ENCODE measurements around the gene TUBGCP4. TPM values are rescaled to one million over a fixed set of nuclear protein-coding genes. Genes with fewer than 3 reads are reported as not detected.
A peak's percentile ranks its signal among the peaks of the same experiment; 100 is the strongest.

The TUBGCP4 gene
- total RNA-seq, 1 experiment from 2014 or later: 38.6 TPM

DNA sequence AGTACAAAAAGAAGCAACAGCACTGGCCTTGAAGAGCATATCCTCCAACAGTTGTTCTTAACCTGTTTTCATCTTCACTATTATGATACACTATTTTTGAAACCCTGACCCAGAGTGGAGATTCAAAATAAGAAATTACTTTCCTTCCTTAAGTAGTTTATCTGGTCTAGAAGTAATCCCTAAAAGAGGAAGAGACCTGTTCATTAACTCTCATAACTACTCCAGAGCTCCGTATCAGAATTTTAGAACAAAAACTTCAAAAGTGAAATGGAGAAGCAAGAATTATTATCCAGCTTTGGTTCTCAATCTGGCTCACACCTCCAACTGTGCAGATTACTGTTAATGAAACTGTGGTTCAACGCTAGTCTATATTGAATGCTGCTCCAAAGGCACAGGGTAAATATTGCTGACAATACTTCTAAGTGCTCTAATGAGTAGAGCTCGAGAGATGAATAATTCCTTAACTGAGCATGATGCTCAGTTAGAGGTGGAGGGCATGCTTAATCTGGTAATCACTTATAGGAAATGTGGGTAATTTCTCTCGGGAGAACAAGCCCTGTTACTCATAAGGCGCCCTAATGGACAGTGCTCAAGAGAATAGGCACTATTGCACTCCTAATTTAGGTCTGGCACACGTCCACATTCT, 45.7 kb upstream of the TUBGCP4 start:
- H2AFZ ChIP-seq (ENCODE audit: low read depth, low read length, poor library complexity, severe bottlenecking): no peak overlapping the region
- RAD21 ChIA-PET (ENCODE audit: low non-redundant PET in 1 of 2, low total read pairs in 2 of 2, uncharacterized antibody in 2 of 2, unreplicated experiment in 2 of 2): no interaction called here
- DNase-seq (ENCODE audit: low read depth, low spot score): no peak
- CTCF ChIA-PET: no interaction called here
- peaks cover 4 to 9% of the 10 kb centered on the region in 2 experiments; a peak in 3 of 4 replicates for H3K4me1 ChIP-seq (ENCODE audit: control insufficient read depth in 1 of 2, insufficient read depth in 2 of 2, low read length in 2 of 2)
- intact Hi-C loops (cut with micrococcal nuclease): no loop called here
- no peak overlapping the region for H3K4me2 ChIP-seq (ENCODE audit: low read length)
- H3K27me3 ChIP-seq (ENCODE audit: insufficient read depth, low read length): no peaks in the 10 kb centered on the region
- no peak overlapping the region for H3K27ac ChIP-seq (ENCODE audit: low read depth, low read length)
- H3K36me3 ChIP-seq (ENCODE audit: control insufficient read depth in 1 of 2, insufficient read depth in 2 of 2, low read length in 2 of 2): no peaks in the 10 kb centered on the region
- no peak overlapping the region for H3K4me3 ChIP-seq (replicated peaks in 1 of 2; ENCODE audit: low read depth in 1 of 2, low read length in 2 of 2)
- ATAC-seq: no peak
- TF ChIP-seq SRF (IDR thresholded peaks at IDR 0.05; ENCODE audit: low read depth) (no peak), POLR2A (IDR thresholded peaks at IDR 0.05; ENCODE audit: borderline replicate concordance, extremely low read depth, insufficient read depth, insufficient read length) (no peak), ZFX (IDR thresholded peaks at IDR 0.05) (no peak), ELF1 (IDR thresholded peaks at IDR 0.05; ENCODE audit: borderline replicate concordance, low read depth) (no peak), RAD21 (IDR thresholded peaks at IDR 0.05; ENCODE audit: low read depth) (no peak), SIN3A (IDR thresholded peaks at IDR 0.05; ENCODE audit: low read depth) (no peak)
- H3K79me2 ChIP-seq (ENCODE audit: insufficient read depth, low read length): peaks cover 10% of the 10 kb centered on the region; the same call in 1 of the 2 replicates
- H3K9me2 ChIP-seq (ENCODE audit: insufficient read depth): no peaks in the 10 kb centered on the region
- no peak overlapping the region for H3K9ac ChIP-seq (ENCODE audit: low read length)
- no peaks in the 10 kb centered on the region for H4K20me1 ChIP-seq (ENCODE audit: insufficient read depth)
- BruUV-seq (replicated peaks): no TSS peak
- H3K9me3 ChIP-seq (ENCODE audit: control insufficient read depth in 1 of 2, insufficient read depth in 1 of 2, low read depth in 1 of 2, low read length in 2 of 2): no peaks in the 10 kb centered on the region
- POLR2A ChIA-PET: no interaction called here

DNA sequence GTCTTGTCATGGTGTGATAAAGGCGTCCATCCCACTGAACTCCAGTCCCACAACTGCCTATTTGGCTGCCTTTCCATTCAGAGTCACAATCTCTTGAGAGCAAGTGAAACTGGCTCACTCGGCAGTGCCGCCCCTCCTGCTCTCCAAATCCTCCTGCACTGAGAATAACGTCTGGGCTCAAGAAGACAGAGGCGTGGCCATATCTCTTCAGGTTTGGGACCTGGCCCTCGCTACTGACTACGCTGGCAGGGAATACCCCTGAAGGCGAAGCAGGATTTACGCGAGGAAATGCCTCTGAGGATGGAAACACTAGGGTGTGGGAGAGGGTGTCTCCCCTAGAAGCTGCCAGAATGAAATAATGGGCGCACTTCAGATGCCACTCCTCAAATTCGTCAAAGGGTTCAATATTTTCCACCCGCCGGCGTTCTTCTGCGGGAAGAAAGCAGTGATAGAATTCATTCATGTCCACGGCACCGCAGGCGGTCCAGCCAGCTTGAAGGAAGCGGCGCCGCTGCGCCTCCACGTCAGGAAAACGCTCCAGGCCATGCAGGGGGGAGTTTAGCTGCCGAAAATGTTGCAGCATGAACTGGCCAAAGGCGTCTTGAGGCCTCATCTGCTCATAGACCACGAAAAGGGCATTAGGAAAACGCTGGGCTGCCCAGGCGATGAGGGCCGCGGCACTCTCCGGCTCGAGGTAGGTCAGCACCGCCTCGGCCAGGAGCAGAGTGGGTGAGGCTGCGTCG, 41.5 kb upstream of the TUBGCP4 start:
- ChIA-PET POLR2A (no interaction called here), RAD21 (ENCODE audit: low non-redundant PET in 1 of 2, low total read pairs in 2 of 2, uncharacterized antibody in 2 of 2, unreplicated experiment in 2 of 2) (no interaction called here), CTCF (no interaction called here)
- no peaks in the 10 kb centered on the region for H3K27me3 ChIP-seq (ENCODE audit: insufficient read depth, low read length)
- no peaks in the 10 kb centered on the region for H3K9me2 ChIP-seq (ENCODE audit: insufficient read depth)
- DNase-seq (ENCODE audit: low read depth, low spot score): no peak
- H3K79me2 ChIP-seq (ENCODE audit: insufficient read depth, low read length): peaks cover 10% of the 10 kb centered on the region; the same call in 1 of the 2 replicates
- ATAC-seq: no peak
- no peak overlapping the region for H2AFZ ChIP-seq (ENCODE audit: low read depth, low read length, poor library complexity, severe bottlenecking)
- H3K36me3 ChIP-seq (ENCODE audit: control insufficient read depth in 1 of 2, insufficient read depth in 2 of 2, low read length in 2 of 2): no peaks in the 10 kb centered on the region
- H3K9ac ChIP-seq (ENCODE audit: low read length): peak overlapping the region; percentile 67
- H3K4me3 ChIP-seq (replicated peaks in 1 of 2; ENCODE audit: low read depth in 1 of 2, low read length in 2 of 2): peak overlapping the region; percentile 64 to 70
- intact Hi-C loops (cut with micrococcal nuclease): no loop called here
- H4K20me1 ChIP-seq (ENCODE audit: insufficient read depth): no peaks in the 10 kb centered on the region
- H3K27ac ChIP-seq (ENCODE audit: low read depth, low read length): peak overlapping the region; percentile 65; the same call in 1 of the 2 replicates
- no peaks in the 10 kb centered on the region for H3K9me3 ChIP-seq (ENCODE audit: control insufficient read depth in 1 of 2, insufficient read depth in 1 of 2, low read depth in 1 of 2, low read length in 2 of 2)
- BruUV-seq (replicated peaks): no TSS peak
- H3K4me2 ChIP-seq (ENCODE audit: low read length): peak overlapping the region; percentile 61
- peaks cover 4 to 14% of the 10 kb centered on the region in 2 experiments; a peak in 3 of 4 replicates for H3K4me1 ChIP-seq (ENCODE audit: control insufficient read depth in 1 of 2, insufficient read depth in 2 of 2, low read length in 2 of 2)
- TF ChIP-seq SP1 (IDR thresholded peaks at IDR 0.05; ENCODE audit: low read depth): no peak
- no peak for TF ChIP-seq ELF1 (IDR thresholded peaks at IDR 0.05; ENCODE audit: borderline replicate concordance, low read depth)
- TF ChIP-seq, protein P1, sequence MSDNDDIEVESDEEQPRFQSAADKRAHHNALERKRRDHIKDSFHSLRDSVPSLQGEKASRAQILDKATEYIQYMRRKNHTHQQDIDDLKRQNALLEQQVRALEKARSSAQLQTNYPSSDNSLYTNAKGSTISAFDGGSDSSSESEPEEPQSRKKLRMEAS (IDR thresholded peaks at IDR 0.05): no peak
- TF ChIP-seq ZFX (IDR thresholded peaks at IDR 0.05): no peak
- TF ChIP-seq, protein P2, sequence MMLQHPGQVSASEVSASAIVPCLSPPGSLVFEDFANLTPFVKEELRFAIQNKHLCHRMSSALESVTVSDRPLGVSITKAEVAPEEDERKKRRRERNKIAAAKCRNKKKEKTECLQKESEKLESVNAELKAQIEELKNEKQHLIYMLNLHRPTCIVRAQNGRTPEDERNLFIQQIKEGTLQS (IDR thresholded peaks at IDR 0.05): no peak
- no peak for TF ChIP-seq CEBPB (IDR thresholded peaks at IDR 0.05; ENCODE audit: low read depth)
- no peak for TF ChIP-seq EGR1 (IDR thresholded peaks at IDR 0.05; ENCODE audit: low read depth)
- no peak for TF ChIP-seq FOSL1 (IDR thresholded peaks at IDR 0.05; ENCODE audit: low read depth)
- TF ChIP-seq POLR2A (IDR thresholded peaks at IDR 0.05; ENCODE audit: borderline replicate concordance, extremely low read depth, insufficient read depth, insufficient read length): no peak
- TF ChIP-seq, protein P3, sequence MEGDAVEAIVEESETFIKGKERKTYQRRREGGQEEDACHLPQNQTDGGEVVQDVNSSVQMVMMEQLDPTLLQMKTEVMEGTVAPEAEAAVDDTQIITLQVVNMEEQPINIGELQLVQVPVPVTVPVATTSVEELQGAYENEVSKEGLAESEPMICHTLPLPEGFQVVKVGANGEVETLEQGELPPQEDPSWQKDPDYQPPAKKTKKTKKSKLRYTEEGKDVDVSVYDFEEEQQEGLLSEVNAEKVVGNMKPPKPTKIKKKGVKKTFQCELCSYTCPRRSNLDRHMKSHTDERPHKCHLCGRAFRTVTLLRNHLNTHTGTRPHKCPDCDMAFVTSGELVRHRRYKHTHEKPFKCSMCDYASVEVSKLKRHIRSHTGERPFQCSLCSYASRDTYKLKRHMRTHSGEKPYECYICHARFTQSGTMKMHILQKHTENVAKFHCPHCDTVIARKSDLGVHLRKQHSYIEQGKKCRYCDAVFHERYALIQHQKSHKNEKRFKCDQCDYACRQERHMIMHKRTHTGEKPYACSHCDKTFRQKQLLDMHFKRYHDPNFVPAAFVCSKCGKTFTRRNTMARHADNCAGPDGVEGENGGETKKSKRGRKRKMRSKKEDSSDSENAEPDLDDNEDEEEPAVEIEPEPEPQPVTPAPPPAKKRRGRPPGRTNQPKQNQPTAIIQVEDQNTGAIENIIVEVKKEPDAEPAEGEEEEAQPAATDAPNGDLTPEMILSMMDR (IDR thresholded peaks at IDR 0.05 in 2 of 3, conservative IDR thresholded peaks at IDR 0.05 in 1 of 3; ENCODE audit: borderline replicate concordance in 1 of 3, insufficient read depth in 1 of 3, low read depth in 2 of 3, low read length in 2 of 3): no peak
- TF ChIP-seq, protein P4, sequence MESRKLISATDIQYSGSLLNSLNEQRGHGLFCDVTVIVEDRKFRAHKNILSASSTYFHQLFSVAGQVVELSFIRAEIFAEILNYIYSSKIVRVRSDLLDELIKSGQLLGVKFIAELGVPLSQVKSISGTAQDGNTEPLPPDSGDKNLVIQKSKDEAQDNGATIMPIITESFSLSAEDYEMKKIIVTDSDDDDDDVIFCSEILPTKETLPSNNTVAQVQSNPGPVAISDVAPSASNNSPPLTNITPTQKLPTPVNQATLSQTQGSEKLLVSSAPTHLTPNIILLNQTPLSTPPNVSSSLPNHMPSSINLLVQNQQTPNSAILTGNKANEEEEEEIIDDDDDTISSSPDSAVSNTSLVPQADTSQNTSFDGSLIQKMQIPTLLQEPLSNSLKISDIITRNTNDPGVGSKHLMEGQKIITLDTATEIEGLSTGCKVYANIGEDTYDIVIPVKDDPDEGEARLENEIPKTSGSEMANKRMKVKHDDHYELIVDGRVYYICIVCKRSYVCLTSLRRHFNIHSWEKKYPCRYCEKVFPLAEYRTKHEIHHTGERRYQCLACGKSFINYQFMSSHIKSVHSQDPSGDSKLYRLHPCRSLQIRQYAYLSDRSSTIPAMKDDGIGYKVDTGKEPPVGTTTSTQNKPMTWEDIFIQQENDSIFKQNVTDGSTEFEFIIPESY (IDR thresholded peaks at IDR 0.05; ENCODE audit: extremely low read depth, insufficient replicate concordance, low read length): no peak
- TF ChIP-seq SRF (IDR thresholded peaks at IDR 0.05; ENCODE audit: low read depth): no peak
- TF ChIP-seq YY1 (IDR thresholded peaks at IDR 0.05; ENCODE audit: extremely low read depth, insufficient replicate concordance, low read depth, low read length): no peak
